Spinal cord (tissue), 10 donors: ENCODE results near the gene ITPK1. TPM values are rescaled to one million over a fixed set of nuclear protein-coding genes. Genes with fewer than 3 reads are reported as not detected.

Source experiments
- DNase-seq, 6 donors: peaks; one replicate each; pipeline versions ENCODE4 v3.0.0 to v3.0.0-alpha.2; 2013 to 2015; ENCODE audit warnings: low spot score in 6 of 6, low read depth in 4 of 6
- H3K27ac ChIP-seq: one replicate; pipeline ENCODE4 v1.5.1; 2013; ENCODE audit warnings: low read depth, low read length, control low read depth
- H3K27me3 ChIP-seq: one replicate; pipeline ENCODE4 v1.6.1; 2013; ENCODE audit warnings: low read length; ENCODE audit not compliant: control insufficient read depth, insufficient read depth
- H3K36me3 ChIP-seq: one replicate; pipeline ENCODE4 v1.6.1; 2013; ENCODE audit warnings: low read length; ENCODE audit not compliant: control insufficient read depth, insufficient read depth
- H3K4me1 ChIP-seq: one replicate; pipeline ENCODE4 v1.6.1; 2013; ENCODE audit warnings: low read length; ENCODE audit not compliant: control insufficient read depth, insufficient read depth
- H3K4me3 ChIP-seq: one replicate; pipeline ENCODE4 v1.5.1; 2013; ENCODE audit warnings: low read depth, low read length, control low read depth
- H3K9me3 ChIP-seq: one replicate; pipeline ENCODE4 v1.6.1; 2013; ENCODE audit warnings: low read length; ENCODE audit not compliant: control insufficient read depth, insufficient read depth
- WGBS: methylation state at CpG from one replicate; pipeline ENCODE4 v1.1.5; 2013; ENCODE audit warnings: missing lambda C conversion rate; ENCODE audit not compliant: insufficient coverage; 5-methylcytosine and 5-hydroxymethylcytosine counted together
- polyA plus RNA-seq, 2 donors: library from polyadenylated mRNA; unstranded; fragments of 120-200 nt; gene quantifications; one replicate each; pipeline ENCODE4 v1.2.1, GENCODE V29; 2013; ENCODE audit not compliant: insufficient read length in 2 of 2
- total RNA-seq, 2 donors: library from RNA; depleted of rRNA in 1 of 2; stranded (reverse); fragments of 120-200 nt in 1 of 2; fragments of >200 nt in 1 of 2; gene quantifications; one replicate each; pipeline versions ENCODE4 v1.2.3 to v1.2.4, GENCODE V29; 2013 to 2014
- donor health status: healthy.

ITPK1 gene
- total and polyA plus RNA-seq, 4 donors = 33.8 to 147 (median 83.3) TPM

DNA sequence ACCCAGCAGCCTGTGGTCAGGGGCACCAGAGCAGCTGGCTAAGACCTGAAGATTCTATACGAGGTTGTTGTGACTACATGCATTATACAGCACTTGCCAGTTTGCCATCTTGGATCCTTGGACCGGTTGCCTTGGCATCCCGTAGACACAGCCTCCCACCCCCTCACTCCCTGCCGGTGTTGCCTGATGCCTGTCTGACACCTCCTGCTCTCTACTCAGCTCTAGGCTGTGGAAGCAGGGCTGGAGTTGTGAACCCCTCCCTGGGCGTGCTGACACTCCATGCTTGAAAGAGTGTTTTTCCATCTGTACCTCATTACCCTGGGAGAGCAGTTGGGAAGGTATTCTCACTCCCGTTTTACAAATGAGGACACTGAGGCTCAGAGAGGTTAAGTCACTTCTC is 190.3 kb downstream of the ITPK1 start:
- peak in 1 of 6 donors; percentile 70 for DNase-seq
- H3K4me3 ChIP-seq = no peak overlapping the region
- H3K4me1 ChIP-seq = peaks cover 26% of the 10 kb centered on the region
- H3K36me3 ChIP-seq = peaks cover 23% of the 10 kb centered on the region
- peaks cover 4% of the 10 kb centered on the region for H3K27me3 ChIP-seq
- 75% methylated on average over 5 of the region's 6 CpGs for WGBS
- H3K9me3 ChIP-seq = no peaks in the 10 kb centered on the region
- H3K27ac ChIP-seq = no peak overlapping the region

DNA sequence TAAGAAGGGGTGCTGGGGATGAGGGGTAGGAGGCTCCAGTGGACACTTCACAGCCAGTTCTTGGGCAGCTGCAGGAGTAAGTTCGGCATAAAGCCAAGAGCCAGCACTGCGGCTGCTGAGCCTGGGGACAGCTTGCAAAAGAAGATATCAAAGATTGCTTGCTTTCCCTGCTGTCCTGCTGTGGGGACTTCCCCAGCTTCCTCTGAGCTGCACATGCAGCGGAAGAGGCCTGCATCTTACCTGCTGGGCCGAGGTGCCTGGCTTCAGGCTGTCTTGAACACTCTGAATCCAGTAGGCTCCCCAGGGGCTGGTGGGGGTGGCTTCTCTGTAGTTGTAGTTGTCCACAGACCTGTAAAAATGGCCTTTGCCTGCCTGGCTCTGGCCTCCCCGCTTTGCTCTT is 191.5 kb downstream of the ITPK1 start:
- 24% methylated on average over 5 of the region's 5 CpGs for WGBS

DNA sequence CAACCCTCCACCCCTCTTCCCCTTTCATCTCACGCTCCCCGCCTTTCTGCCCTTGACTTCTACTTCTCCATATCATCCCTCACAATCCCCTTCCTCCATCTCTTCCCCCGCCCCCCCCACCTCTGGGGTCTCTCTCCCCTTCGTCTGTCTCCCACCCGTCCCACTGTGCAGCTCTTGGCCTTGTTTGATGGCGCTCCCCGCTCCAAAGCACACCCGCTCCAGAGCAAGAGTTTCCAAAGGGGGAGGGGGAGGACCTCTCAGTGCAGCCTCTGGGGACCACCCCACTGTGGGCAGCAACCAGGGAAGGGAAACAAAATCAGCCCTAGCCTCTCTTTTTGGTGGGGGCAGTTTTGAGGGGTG is 192.0 kb downstream of the ITPK1 start:
- DNase-seq = peak in 2 of 6 donors; percentile 32 to 38

More for the DNA sequence above, 191.5 kb downstream of the ITPK1 start:
- no peak overlapping the region for H3K27ac ChIP-seq
- H3K36me3 ChIP-seq = peaks cover 11% of the 10 kb centered on the region
- H3K4me3 ChIP-seq = peak overlapping the region; percentile 32
- peak in 1 of 6 donors; percentile 32 for DNase-seq
- H3K9me3 ChIP-seq = no peaks in the 10 kb centered on the region
- peaks cover 4% of the 10 kb centered on the region for H3K27me3 ChIP-seq
- H3K4me1 ChIP-seq = peaks cover 26% of the 10 kb centered on the region

DNA sequence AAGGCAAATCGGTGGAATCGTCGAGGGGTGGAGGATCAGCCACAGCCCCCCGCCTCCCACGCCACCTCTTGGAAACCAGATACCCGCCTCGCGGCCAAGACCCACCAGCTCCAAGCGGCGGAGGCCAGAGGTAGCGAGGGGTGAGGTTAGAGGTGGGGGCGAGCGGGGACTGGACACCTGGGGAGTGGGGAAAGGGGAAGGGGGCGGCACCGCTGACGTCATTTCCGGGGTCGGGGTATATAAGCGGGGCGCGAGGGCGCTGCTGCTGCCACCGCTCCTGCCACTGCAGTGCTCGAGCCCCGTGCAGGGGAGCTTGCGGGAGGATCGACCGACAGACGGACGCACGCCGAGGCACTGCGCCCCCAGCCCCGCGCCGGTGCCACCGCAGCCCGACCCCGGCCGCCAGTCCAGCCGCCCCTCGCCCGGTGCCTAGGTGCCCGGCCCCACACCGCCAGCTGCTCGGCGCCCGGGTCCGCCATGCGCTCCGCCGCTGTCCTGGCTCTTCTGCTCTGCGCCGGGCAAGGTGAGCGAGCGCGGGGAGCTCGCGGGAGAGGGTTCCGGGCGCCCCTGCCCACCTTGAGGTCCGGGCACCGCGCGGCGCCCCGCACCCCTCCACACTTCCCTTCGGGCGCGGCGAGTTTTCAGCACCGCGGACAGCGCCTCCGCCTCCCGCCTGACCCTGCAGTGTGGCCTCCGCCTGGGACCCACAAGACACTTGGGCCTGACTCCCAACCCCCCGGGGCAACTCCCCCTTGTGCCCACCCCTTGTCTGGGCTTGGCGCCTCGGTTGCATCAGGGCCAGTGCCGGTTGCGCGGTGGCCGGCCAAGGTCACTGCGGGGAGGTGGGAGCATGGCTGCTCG is 192.6 kb downstream of the ITPK1 start, which contains the start of gene CHGA:
Gene CHGA (plus strand): TSS at position 268 of the 861 bp plus-strand sequence. CDS start 210 bp downstream, at position 478.
- Histone ChIP-seq H3K4me1 (peaks cover 26% of the 10 kb centered on the region), H3K9me3 (no peaks in the 10 kb centered on the region), H3K4me3 (peak within 1 kb of the TSS; percentile 32), H3K27me3 (peaks cover 4% of the 10 kb centered on the region), H3K27ac (no peak within 1 kb of the TSS), H3K36me3 (peaks cover 4% of the 10 kb centered on the region)
- WGBS = under 1% methylated on average over 78 of the region's 86 CpGs
- DNase-seq = peak in 5 of 6 donors; percentile 21 to 94 (median 55)

More for the DNA sequence above, 192.0 kb downstream of the ITPK1 start:
- 17% methylated on average over 6 of the region's 8 CpGs for WGBS
- peak overlapping the region; percentile 32 for H3K4me3 ChIP-seq
- H3K36me3 ChIP-seq = peaks cover 6% of the 10 kb centered on the region
- H3K9me3 ChIP-seq = no peaks in the 10 kb centered on the region
- no peak overlapping the region for H3K27ac ChIP-seq
- H3K27me3 ChIP-seq = peaks cover 4% of the 10 kb centered on the region
- H3K4me1 ChIP-seq = peaks cover 26% of the 10 kb centered on the region

DNA sequence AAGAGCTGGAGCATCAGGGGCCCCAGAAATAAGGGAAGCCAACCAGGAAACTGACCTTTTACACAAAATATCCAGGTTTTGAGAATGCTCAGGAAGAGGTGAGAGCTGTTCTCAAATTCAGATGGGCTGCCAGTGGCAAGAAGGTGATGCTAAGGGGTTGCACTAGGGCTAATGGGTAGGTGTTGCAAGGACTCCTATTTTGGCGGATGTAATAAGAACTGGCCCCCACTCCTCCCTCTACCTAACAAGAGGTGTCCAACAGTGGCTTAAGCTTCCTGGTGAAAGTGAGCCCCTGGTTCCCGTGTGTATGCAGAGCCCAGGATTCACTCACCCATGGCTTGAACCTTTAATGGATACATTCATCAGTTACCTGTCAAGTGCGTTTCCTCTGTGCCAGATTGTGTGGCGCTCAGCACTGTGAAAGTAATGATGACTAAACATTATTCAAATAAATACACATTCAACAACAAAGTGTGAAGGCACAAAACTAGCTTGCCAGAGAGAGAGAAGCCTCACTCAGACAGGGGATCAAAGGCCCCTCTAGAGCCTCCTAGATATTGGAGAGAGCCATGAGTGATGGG is 193.5 kb downstream of the ITPK1 start:
- H3K27ac ChIP-seq = no peak overlapping the region
- H3K27me3 ChIP-seq = peaks cover 4% of the 10 kb centered on the region
- H3K9me3 ChIP-seq = no peaks in the 10 kb centered on the region
- no peaks in the 10 kb centered on the region for H3K36me3 ChIP-seq
- H3K4me1 ChIP-seq = peaks cover 26% of the 10 kb centered on the region
- no CpG with 5 or more reads among the region's 4 CpGs for WGBS
- DNase-seq = no peak
- H3K4me3 ChIP-seq = peak overlapping the region; percentile 32

DNA sequence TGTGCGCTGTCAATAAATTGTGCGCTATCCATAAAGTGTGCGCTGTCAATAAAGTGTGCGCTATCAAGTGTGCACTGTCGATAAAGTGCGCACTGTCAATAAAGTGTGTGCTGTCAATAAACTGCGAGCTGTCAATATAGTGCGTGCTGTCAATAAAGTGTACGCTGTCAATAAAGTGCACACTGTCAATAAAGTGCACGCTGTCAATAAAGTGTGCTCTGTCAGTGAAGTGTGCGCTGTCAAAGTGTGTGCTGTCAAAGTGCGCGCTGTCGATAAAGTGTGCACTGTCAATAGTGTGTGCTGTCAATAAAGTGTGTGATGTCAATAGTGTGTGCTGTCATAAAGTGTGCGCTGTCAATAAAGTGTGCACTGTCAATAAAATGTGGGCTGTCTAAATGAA is 195.7 kb downstream of the ITPK1 start:
- no peak overlapping the region for H3K4me3 ChIP-seq
- H3K36me3 ChIP-seq = no peaks in the 10 kb centered on the region
- H3K4me1 ChIP-seq = peaks cover 24% of the 10 kb centered on the region
- H3K27me3 ChIP-seq = peaks cover 4% of the 10 kb centered on the region
- H3K27ac ChIP-seq = no peak overlapping the region
- no peak for DNase-seq
- WGBS = 93% methylated on average over 15 of the region's 15 CpGs
- no peaks in the 10 kb centered on the region for H3K9me3 ChIP-seq

DNA sequence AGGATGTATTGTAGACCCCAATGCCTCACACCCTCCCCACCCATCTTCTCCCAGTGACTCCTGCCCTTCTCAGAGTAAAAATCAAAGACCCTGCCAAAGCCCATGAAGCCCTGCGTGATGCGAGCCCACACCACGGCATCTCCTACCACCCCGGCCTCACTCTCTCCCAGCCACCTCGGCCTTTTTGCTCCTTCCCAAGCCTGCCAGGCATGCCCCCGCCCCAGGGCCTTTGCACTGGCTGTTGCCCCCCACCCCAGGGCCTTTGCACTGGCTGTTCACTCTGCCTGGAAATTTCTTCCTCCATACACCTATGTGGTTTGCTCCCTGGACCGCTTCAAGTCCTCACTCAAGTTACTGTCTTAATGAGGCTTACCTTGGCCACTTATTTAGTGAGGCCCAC is 197.8 kb downstream of the ITPK1 start:
- Histone ChIP-seq H3K4me1 (peaks cover 9% of the 10 kb centered on the region), H3K9me3 (no peaks in the 10 kb centered on the region), H3K4me3 (no peak overlapping the region), H3K36me3 (no peaks in the 10 kb centered on the region), H3K27me3 (peaks cover 4% of the 10 kb centered on the region), H3K27ac (no peak overlapping the region)
- DNase-seq = no peak
- WGBS = 84% methylated on average over 6 of the region's 7 CpGs

DNA sequence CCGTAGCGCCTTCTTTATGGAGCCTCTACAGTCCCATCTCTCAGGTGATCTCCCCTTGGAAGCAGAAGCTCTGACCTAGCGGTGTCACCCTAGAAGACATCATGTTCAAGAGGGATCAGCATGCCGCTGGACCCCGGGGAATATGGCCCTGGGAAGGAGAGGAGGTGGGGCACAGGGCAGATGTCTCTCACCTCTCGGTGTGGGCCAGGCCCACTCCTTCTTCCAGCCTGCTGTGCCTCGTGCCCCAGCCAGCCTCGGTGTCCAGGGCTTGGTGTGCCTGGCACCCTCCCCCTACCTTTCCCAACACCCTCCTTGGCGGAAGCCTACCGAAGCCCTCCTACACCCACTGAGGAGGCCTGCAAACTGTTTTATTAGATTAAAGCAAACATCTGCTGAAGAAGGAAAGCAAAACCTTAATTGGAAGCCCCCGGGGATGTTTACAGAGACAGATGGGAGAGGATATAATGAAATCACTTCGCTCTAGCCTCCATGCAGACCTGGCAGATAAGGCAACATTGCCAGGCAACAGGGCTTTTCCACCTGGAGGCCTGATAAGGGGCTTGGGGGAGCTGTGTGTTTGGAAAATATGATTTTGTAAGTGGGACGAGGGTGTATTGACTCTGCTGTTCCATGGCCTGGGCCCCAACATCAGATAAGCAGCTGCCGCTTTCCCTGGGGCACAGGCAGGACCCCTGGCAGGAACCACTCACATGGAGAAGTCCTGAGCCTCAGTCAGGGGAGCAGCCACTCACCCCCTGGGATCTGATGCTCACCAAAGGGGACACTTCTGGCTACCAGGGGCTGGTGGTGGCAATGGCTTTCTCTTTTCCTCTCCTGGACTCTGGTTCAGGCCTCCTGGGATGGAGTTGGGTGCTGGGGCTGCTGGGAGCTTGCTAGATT is 198.4 kb downstream of the ITPK1 start:
- WGBS = 78% methylated on average over 6 of the region's 14 CpGs
- DNase-seq = peak in 1 of 6 donors; percentile 79
- H3K36me3 ChIP-seq = no peaks in the 10 kb centered on the region
- no peak overlapping the region for H3K4me3 ChIP-seq
- H3K27ac ChIP-seq = no peak overlapping the region
- H3K4me1 ChIP-seq = peaks cover 3% of the 10 kb centered on the region
- H3K9me3 ChIP-seq = no peaks in the 10 kb centered on the region
- no peaks in the 10 kb centered on the region for H3K27me3 ChIP-seq

DNA sequence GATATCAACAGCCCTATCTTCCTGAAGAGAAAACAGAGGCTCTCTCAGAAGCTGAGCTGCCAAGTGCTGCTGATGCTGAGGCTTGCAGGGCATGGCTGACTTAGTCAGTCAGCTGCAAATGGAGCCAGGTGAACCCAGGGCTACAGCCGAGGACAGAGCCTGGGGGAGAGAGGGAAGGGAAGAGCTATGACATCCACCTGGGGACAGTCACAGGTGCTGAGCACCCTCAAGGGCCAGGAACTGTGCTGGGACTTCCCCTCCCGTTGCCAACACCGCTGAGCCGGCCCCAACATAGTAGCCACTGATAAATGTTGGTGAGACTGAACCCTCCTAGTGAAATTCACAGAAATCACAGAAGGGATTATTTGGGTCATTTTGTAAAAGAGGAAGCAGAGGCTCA is 199.5 kb downstream of the ITPK1 start:
- 80% methylated on average over 1 of the region's 4 CpGs for WGBS
- no peak overlapping the region for H3K4me3 ChIP-seq
- DNase-seq = no peak

More for the DNA sequence above, 199.5 kb downstream of the ITPK1 start:
- Histone ChIP-seq H3K27ac (no peak overlapping the region), H3K27me3 (no peaks in the 10 kb centered on the region), H3K9me3 (no peaks in the 10 kb centered on the region), H3K36me3 (no peaks in the 10 kb centered on the region), H3K4me1 (peaks cover 3% of the 10 kb centered on the region)
